GM12892 (cell line): ENCODE measurements around the gene HAND1.

Experiments used
- POLR2A ChIP-seq: IDR thresholded peaks from 2 replicates; pipeline ENCODE4 v1.6.1; 2011; ENCODE audit warnings: low read depth, low read length, control low read depth
- POLR2AphosphoS5 ChIP-seq: IDR thresholded peaks from 2 replicates; pipeline ENCODE4 v1.6.1; 2011; ENCODE audit warnings: low read depth, low read length, control low read depth
- TAF1 ChIP-seq: IDR thresholded peaks from 2 replicates; pipeline ENCODE4 v1.6.1; 2011; ENCODE audit warnings: low read depth, mild to moderate bottlenecking, control low read depth, low read length, borderline replicate concordance

DNA sequence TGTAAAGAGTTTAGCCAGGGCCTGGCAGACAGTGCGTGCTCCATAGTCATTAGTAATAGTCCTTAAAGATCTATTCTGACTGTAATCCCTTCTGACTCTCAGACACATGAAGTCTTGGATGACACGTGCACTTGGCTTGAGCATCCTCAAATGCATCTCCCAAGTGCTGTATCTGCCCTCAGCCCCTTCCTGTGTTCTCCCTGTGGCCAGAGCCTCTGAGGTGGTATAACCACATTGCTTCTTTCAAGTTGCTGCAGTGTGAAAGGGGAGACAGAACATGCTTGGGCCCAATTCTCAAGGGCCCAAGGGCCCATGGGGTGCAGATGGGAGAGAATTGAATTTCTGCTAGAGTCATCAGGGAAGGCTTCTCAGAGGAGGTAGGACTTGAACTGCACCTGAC is 30.1 kb upstream of the HAND1 start:
- TF ChIP-seq TAF1 (no peak), POLR2A (no peak), POLR2AphosphoS5 (no peak)
